ENCODE measurements around the gene FRAS1.
A peak's percentile ranks its signal among the peaks of the same experiment; 100 is the strongest.

DNA sequence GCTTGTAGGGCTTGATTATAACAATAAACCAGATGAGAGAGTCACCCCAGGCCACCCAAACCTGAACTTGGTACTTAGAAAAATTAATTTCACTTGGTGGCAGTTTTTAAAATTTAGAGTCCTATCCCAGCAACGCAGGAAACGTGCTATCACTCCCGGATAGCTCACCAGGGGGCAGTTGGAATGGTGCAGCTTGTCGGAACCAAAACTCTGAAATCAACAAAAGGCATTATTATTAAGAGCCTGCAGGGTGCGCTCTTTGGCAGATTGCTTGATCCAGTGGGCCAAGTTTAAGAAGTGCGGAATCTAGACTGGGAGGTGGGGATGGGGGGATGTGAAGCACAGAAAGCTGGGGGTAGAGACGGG, 2.4 kb downstream of the FRAS1 start:
- TF ChIP-seq, protein P1, sequence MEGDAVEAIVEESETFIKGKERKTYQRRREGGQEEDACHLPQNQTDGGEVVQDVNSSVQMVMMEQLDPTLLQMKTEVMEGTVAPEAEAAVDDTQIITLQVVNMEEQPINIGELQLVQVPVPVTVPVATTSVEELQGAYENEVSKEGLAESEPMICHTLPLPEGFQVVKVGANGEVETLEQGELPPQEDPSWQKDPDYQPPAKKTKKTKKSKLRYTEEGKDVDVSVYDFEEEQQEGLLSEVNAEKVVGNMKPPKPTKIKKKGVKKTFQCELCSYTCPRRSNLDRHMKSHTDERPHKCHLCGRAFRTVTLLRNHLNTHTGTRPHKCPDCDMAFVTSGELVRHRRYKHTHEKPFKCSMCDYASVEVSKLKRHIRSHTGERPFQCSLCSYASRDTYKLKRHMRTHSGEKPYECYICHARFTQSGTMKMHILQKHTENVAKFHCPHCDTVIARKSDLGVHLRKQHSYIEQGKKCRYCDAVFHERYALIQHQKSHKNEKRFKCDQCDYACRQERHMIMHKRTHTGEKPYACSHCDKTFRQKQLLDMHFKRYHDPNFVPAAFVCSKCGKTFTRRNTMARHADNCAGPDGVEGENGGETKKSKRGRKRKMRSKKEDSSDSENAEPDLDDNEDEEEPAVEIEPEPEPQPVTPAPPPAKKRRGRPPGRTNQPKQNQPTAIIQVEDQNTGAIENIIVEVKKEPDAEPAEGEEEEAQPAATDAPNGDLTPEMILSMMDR (IDR thresholded peaks at IDR 0.05), result peak in 5 of 6 experiments; percentile 18 to 49 (median 47)
- no peak for TF ChIP-seq POLR2A (IDR thresholded peaks at IDR 0.05)
